GM19468 (cell line): ENCODE measurements around the gene PHGDH.
"Not testable (repeated sequence)": the region's sequence is repeated elsewhere in the genome, so short reads cannot be mapped to it uniquely, and the experiment has no call there.

Experiments
- ATAC-seq: cut with Tn5 transposase; IDR thresholded peaks from one replicate; pipeline ENCODE4 v1.9.1; 2021; ENCODE audit warnings: mild to moderate bottlenecking, moderate library complexity, moderate number of reproducible peaks; ENCODE audit not compliant: unreplicated experiment; ENCODE audit errors: extremely low read depth

PHGDH gene

GRCh38 chr1:119696863-119697262 lies 14.9 kb upstream of the PHGDH start:
- not testable (repeated sequence) for ATAC-seq

- no peak for ATAC-seq
Observed at GRCh38 chr1:119697598-119697997, 14.1 kb upstream of the PHGDH start.

GRCh38 chr1:119700326-119700725 lies 11.4 kb upstream of the PHGDH start:
- no peak for ATAC-seq

- ATAC-seq: no peak
Observed at GRCh38 chr1:119701659-119702058, 10.1 kb upstream of the PHGDH start.

GRCh38 chr1:119702384-119702783 lies 9.3 kb upstream of the PHGDH start:
- no peak for ATAC-seq

GRCh38 chr1:119703666-119704450 lies 7.9 kb upstream of the PHGDH start:
- ATAC-seq: no peak

- ATAC-seq: not testable (repeated sequence)
Observed at GRCh38 chr1:119706599-119706998, 5.1 kb upstream of the PHGDH start.

- ATAC-seq: not testable (repeated sequence)
Observed at GRCh38 chr1:119711356-119711803, 354 bp upstream of the PHGDH start.

GRCh38 chr1:119712342-119713038 lies 756 bp downstream of the PHGDH start:
- ATAC-seq: no peak

- no peak for ATAC-seq
Observed at GRCh38 chr1:119713039-119713748, 1.5 kb downstream of the PHGDH start.

GRCh38 chr1:119713749-119714456 lies 2.2 kb downstream of the PHGDH start:
- ATAC-seq: no peak

- no peak for ATAC-seq
Observed at GRCh38 chr1:119714583-119714982, 2.8 kb downstream of the PHGDH start.

GRCh38 chr1:119715542-119715941 lies 3.8 kb downstream of the PHGDH start:
- no peak for ATAC-seq

GRCh38 chr1:119718409-119718808 lies 6.7 kb downstream of the PHGDH start:
- no peak for ATAC-seq

- ATAC-seq: no peak
Observed at GRCh38 chr1:119718972-119719371, 7.2 kb downstream of the PHGDH start.

- ATAC-seq: no peak
Observed at GRCh38 chr1:119720866-119721440, 9.2 kb downstream of the PHGDH start.

- ATAC-seq: no peak
Observed at GRCh38 chr1:119721896-119722295, 10.2 kb downstream of the PHGDH start.

GRCh38 chr1:119724611-119725218 lies 13.0 kb downstream of the PHGDH start:
- no peak for ATAC-seq

GRCh38 chr1:119725626-119726025 lies 13.9 kb downstream of the PHGDH start:
- ATAC-seq: no peak

GRCh38 chr1:119727991-119728390 lies 16.3 kb downstream of the PHGDH start:
- ATAC-seq: no peak
